ENCODE results near the gene CCDC92. TPM values are rescaled to one million over a fixed set of nuclear protein-coding genes. Genes with fewer than 3 reads are reported as not detected.

Gene CCDC92
- total RNA-seq, 1 donor, result 12.7 TPM

GRCh38 chr12:123892853-123893252 lies 79.8 kb downstream of the CCDC92 start:
- no peak for DNase-seq (ENCODE audit: low read depth in 2 of 3, low spot score in 2 of 3)

GRCh38 chr12:123892180-123892559 lies 80.5 kb downstream of the CCDC92 start:
- no peak for DNase-seq (ENCODE audit: low read depth in 2 of 3, low spot score in 2 of 3)

- no peak for DNase-seq (ENCODE audit: low read depth in 2 of 3, low spot score in 2 of 3)
Measured at GRCh38 chr12:123891516-123892179, 81.0 kb downstream of the CCDC92 start.

GRCh38 chr12:123891011-123891410 lies 81.6 kb downstream of the CCDC92 start:
- no peak for DNase-seq (ENCODE audit: low read depth in 2 of 3, low spot score in 2 of 3)

- no peak for DNase-seq (ENCODE audit: low read depth in 2 of 3, low spot score in 2 of 3)
Measured at GRCh38 chr12:123890536-123890902, 82.1 kb downstream of the CCDC92 start.

GRCh38 chr12:123889848-123890535 lies 82.6 kb downstream of the CCDC92 start:
- no peak for DNase-seq (ENCODE audit: low read depth in 2 of 3, low spot score in 2 of 3)

- no peak for DNase-seq (ENCODE audit: low read depth in 2 of 3, low spot score in 2 of 3)
Measured at GRCh38 chr12:123888989-123889388, 83.6 kb downstream of the CCDC92 start.

- no peak for DNase-seq (ENCODE audit: low read depth in 2 of 3, low spot score in 2 of 3)
Measured at GRCh38 chr12:123886931-123887582, 85.6 kb downstream of the CCDC92 start.

GRCh38 chr12:123886258-123886657 lies 86.4 kb downstream of the CCDC92 start:
- DNase-seq (ENCODE audit: low read depth in 2 of 3, low spot score in 2 of 3), result no peak

Small RNA genes lying within 50 kb of the gene (small RNA-seq; reads per million reads assigned to genes)
- not detected for gene AC068790.4
- gene AC068790.6, result not detected

Other genes starting within 250 kb of the CCDC92 start
- gene DNAH10, start 210.5 kb downstream of the CCDC92 start, total RNA-seq, result 1.3 TPM
- gene ZNF664, start 384 bp upstream of the CCDC92 start, total RNA-seq, result 27.5 TPM